HG02981 (cell line): Measurements from ENCODE around the gene NMU.
"Not testable (repeated sequence)": the region's sequence is repeated elsewhere in the genome, so short reads cannot be mapped to it uniquely, and the experiment has no call there.

Source experiments
- ATAC-seq: cut with Tn5 transposase; IDR thresholded peaks from one replicate; pipeline ENCODE4 v1.9.1; 2021; ENCODE audit warnings: mild to moderate bottlenecking, moderate library complexity; ENCODE audit not compliant: unreplicated experiment

NMU gene

GRCh38 chr4:55568905-55569504 lies 67.1 kb downstream of the NMU start:
- no peak for ATAC-seq

GRCh38 chr4:55561889-55562288 lies 74.2 kb downstream of the NMU start:
- ATAC-seq, result peak; percentile 99

- ATAC-seq, result no peak
Observed at GRCh38 chr4:55560096-55560495, 76.0 kb downstream of the NMU start.

GRCh38 chr4:55554453-55555030 lies 81.6 kb downstream of the NMU start:
- ATAC-seq, result no peak

DNA sequence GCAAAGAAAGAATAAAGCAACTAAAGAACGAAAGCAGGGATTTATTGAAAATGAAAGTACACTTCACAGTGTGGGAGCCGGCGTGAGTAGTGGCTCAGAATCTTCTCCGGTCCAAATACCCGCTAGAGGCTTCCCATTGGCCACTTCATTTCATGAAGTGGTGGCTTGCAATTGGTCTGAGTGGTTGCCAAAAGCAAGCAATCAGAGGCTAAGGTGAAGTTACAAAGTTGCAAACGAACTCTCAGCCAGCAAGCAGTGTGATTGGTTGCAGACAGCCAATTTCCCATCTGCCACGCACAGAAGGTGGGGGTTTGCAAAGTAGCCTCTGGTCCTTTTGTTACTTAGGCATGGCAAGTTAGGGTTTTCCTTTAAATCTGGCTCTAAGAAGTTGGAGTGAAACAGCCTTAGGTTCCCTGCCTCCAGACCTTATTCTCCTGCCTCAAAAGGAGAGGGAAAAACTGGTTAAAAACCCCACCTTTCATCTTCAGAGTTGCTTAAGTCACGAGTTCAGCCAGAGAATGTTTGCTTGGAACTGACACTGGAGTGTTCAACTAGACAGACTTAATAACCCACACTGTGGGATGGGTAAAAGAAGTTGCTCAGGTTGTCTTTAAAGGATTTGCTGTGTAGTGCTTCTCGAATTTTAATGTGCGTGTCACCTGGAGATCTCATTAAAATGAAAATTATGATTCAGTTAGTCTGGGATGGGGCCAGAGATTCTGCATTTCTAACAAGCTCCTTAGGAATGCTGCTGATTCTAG lies 82.5 kb downstream of the NMU start:
- ATAC-seq, result no peak

- not testable (repeated sequence) for ATAC-seq
Observed at GRCh38 chr4:55551964-55552363, 84.1 kb downstream of the NMU start.

GRCh38 chr4:55549888-55550287 lies 86.2 kb downstream of the NMU start:
- ATAC-seq, result no peak

DNA sequence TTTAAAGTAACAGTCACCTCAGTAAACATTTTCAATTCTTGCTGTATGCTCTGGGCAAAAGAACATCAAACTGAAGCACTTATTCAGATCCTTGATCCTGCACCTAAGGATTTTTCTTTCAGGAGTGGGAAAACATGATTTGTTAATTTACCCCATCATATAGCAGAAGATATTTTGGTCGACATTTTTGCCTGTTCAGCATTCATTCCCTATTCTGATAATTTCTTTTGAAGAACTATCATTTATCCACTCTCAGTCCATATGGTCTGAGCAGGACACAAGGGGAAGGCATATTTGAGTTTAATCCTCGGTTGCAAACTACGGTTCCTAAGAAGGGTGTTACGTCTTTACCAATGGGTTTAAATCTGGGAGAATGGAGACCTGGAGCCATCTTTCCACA lies 88.2 kb downstream of the NMU start:
- no peak for ATAC-seq

DNA sequence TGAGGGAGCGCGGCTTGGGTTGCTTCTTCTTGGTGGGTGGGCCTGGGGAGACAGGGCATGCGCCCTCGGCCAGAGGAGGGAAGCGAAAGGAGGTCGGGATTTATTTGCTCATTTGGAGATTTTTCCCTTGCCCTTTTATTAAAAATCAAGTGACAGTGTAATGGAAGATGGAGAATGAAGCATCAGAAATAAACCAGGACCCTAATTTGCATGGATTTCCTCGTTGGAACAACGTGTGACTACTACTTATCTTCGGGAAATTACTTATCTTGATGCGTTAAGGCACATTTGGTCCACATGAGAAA lies 88.7 kb downstream of the NMU start:
- ATAC-seq, result no peak

DNA sequence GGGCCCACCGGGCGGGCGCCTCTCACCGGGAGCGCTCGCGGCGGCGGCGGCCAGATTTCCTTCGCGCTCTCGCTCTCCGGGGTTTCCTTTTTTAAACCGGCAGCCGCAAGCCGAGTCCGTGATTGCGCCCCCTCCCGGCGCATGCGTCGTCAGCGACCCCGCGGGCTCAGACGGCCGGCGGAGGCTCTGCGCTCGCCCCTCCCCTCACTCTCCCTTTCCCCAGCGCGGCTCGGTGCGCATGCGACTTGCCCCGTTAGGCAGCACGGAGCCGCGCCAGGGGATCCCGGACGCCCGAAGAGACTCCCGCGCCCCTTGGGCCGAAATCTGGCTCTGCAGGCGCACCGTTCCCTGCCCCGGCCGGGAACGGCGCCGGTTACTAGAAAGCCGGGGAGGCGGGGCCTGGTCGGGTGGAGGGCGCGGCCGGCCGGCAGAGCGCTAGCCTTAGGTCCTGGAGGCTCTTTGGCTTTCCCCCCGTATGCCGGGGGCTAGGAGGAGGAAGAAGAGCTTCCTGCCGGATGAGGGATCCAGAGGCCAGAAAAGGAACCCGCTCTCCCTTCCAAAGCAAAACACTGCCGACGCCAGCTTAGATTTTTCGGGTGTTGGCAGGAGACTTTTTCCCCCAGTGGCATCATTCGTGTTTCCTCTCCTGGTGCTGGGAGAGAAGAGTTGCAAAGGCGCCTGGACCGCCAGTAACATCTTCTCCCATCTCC lies 89.2 kb downstream of the NMU start, which contains the start of gene CLOCK:
Gene CLOCK (minus strand): TSS at position 154 of the 710 bp plus-strand sequence. CDS start 64,124 bp downstream, outside the sequence.
- ATAC-seq, result peak; percentile 68

DNA sequence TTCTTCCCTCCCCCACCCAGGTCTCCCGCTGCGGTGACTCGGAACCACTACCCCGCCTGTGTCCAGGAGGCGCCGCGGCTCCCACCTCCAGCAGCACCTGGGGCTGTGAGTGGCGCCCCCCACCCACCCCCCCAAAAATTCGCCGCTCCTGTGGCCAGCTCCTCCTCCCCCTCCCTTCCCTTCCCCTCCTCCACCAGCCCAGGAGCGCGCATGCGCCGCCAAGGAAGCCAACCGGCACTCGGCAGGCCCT lies 89.7 kb downstream of the NMU start:
- ATAC-seq, result peak; percentile 46

DNA sequence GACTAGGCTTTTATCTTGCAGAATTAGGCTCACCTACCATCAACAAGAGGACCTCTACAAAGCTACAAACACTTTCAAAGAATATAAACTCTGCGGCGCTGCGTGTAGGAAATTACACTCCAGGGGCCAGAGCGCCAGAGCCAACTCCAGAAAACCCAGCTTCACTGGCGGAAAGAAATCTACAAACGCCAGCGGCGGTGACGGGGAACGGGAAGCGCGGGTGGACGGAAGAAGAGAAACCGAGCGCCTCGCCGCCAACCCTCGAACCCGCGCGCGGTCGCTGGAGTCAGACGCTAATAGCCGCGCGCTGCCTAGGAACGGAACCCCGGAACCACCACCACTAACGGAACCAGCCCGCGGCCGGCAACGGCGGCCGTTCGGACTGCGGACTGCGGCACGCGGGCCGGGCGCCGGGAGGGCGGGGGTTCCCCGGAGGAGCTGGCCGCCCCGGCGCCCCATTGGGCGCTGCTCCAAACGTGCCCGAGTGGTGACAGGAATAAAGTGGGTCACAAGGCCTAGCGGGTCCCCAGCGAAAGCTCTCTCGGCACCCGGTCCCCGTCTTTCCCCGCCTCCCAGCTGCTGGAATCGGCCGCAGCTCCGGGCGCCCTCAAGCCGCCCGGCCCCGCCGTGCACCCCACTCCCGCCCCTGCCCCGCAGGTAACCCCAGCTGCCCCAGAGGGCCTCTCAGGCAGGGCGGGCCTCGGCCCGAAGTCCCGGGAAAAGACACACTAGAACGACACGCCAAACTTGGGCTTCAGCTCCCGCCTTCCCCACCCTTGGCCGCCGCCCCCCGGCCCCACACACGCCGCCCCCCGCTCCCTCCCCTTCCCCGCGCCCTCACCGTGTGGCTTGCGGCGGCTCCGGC lies 90.2 kb downstream of the NMU start:
- peak; percentile 41 for ATAC-seq
